MG63 (cell line): ENCODE results near the gene PPIL1. TPM values are rescaled to one million over a fixed set of nuclear protein-coding genes. Genes with fewer than 3 reads are reported as not detected.
"Not testable (repeated sequence)": the region's sequence is repeated elsewhere in the genome, so short reads cannot be mapped to it uniquely, and the experiment has no call there.

Experiments
- DNase-seq: peaks from one replicate; pipeline ENCODE4 v3.0.0-alpha.2; 2020
- H3K27me3 ChIP-seq: fragments of 250-450 bp; sonication (Bioruptor Pico); 2 replicates; pipeline ENCODE4 v1.5.1; 2020; ENCODE audit warnings: mild to moderate bottlenecking, moderate library complexity
- H3K36me3 ChIP-seq: fragments of 250-450 bp; sonication (Bioruptor Pico); 2 replicates; pipeline ENCODE4 v1.5.1; 2020; ENCODE audit warnings: mild to moderate bottlenecking, moderate library complexity
- H3K4me3 ChIP-seq: fragments of 250-450 bp; sonication (Bioruptor Pico); 2 replicates; pipeline ENCODE4 v1.5.1; 2020; ENCODE audit warnings: mild to moderate bottlenecking, moderate library complexity
- H3K9me3 ChIP-seq: fragments of 250-450 bp; sonication (Bioruptor Pico); 2 replicates; pipeline ENCODE4 v1.5.1; 2020; ENCODE audit warnings: mild to moderate bottlenecking, moderate library complexity
- total RNA-seq: library from RNA; depleted of rRNA; stranded (reverse); fragments of >200 nt; shearing (Covaris generic); gene quantifications from 2 replicates; pipeline ENCODE4 v1.2.3, GENCODE V29; 2014; ENCODE audit warnings: low replicate concordance; rRNA removed

Gene PPIL1
- total RNA-seq, 1 experiment from 2014 or later = 52.9 TPM

DNA sequence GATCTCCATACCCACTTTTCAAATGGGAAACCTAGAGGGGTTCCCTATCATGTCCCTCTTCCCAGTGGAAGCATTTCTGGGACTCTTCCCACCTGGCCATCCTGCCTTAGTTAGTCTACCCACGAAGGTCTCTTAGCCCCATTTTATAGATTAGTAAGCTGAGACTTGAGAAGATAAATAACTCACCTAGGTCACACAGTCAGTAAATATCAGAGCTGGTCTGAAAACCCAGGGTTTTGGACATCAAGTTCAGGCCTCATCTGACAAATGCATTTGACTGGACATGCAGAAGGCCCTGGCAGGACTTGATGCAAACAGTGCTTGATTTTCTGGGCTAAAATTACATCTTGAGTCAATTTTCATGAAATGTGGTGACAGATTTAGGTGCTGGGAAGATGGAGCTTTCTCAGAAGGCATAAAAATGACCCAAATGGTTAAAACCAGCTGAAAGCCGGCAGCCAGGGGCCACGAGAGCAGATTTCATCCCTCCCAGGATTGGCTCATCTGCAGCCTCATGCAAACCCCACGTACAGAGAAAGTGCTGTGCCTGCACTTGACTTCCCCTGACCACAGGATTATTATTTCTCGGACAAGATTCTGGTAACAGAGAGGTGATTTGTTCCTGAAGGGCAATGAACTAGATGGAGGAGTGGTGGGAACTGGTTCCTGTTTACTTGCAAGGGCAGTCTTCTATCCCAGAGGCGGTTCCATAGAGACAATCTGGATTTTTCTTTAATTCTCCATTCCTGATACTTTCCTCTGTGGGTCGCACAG lies 58.5 kb downstream of the PPIL1 start:
- Histone ChIP-seq H3K4me3 (no peak overlapping the region), H3K36me3 (no peaks in the 10 kb centered on the region), H3K27me3 (no peaks in the 10 kb centered on the region), H3K9me3 (no peaks in the 10 kb centered on the region)
- no peak for DNase-seq

DNA sequence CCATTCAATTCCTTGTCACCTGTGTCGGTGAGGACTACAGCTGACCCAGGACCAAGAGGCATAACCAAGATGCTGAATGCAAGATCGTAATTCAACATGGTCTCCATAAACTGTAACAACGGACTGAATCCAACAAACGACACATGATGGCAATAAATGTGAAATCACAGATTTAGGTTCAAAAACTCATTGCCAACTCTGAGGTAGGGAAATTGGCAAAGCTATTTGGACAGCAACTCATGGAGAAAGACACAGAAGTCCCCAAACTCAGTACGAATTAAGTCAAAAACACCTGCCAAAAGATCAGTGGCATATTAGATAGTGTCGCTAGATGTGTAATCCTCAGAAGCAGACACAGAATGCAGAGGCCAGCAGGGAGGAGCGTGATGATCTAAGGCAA lies 60.4 kb downstream of the PPIL1 start:
- Histone ChIP-seq H3K9me3 (no peaks in the 10 kb centered on the region), H3K4me3 (no peak overlapping the region), H3K27me3 (no peaks in the 10 kb centered on the region), H3K36me3 (no peaks in the 10 kb centered on the region)
- DNase-seq = no peak

DNA sequence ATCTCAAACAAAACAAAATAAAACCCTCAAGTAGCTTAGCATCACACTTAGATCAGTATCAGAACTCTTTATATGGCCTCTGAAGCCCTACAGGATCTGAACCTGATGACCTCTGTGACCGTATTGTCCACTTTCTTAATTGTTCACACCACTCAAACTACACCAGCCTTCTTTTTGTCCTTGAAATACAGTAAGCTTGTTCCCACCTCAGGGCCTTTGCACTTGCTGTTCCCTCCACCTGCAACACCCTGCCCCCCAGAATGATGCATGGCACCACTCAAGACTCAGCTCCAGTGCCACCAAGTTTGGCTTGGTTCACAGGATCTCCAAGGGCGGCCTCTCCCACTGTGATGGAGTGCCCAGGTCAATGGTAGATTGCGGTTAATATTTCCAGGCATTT lies 61.1 kb downstream of the PPIL1 start:
- DNase-seq = no peak
- H3K27me3 ChIP-seq = no peaks in the 10 kb centered on the region
- no peak overlapping the region for H3K4me3 ChIP-seq
- H3K9me3 ChIP-seq = no peaks in the 10 kb centered on the region
- H3K36me3 ChIP-seq = no peaks in the 10 kb centered on the region

DNA sequence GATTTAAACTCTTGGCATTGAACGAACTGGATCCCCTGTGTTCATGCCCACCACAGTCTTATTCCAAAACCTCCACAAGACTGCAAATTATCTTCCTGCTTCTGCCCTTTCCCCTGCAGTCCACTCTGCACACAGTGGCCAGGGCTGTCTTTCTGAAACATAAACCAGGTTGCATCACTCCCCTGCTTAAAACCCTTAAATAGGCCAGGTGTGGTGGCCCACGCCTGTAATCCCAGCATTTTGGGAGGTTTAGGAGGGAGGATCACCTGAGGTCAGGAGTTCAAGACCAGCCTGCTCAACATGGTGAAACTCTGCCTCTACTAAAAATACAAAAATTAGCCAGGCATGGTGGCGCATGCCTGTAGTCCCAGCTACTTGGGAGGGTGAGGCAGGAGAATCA lies 61.6 kb downstream of the PPIL1 start:
- H3K4me3 ChIP-seq, H3K9me3 ChIP-seq, H3K27me3 ChIP-seq, H3K36me3 ChIP-seq, DNase-seq: not testable (repeated sequence)

DNA sequence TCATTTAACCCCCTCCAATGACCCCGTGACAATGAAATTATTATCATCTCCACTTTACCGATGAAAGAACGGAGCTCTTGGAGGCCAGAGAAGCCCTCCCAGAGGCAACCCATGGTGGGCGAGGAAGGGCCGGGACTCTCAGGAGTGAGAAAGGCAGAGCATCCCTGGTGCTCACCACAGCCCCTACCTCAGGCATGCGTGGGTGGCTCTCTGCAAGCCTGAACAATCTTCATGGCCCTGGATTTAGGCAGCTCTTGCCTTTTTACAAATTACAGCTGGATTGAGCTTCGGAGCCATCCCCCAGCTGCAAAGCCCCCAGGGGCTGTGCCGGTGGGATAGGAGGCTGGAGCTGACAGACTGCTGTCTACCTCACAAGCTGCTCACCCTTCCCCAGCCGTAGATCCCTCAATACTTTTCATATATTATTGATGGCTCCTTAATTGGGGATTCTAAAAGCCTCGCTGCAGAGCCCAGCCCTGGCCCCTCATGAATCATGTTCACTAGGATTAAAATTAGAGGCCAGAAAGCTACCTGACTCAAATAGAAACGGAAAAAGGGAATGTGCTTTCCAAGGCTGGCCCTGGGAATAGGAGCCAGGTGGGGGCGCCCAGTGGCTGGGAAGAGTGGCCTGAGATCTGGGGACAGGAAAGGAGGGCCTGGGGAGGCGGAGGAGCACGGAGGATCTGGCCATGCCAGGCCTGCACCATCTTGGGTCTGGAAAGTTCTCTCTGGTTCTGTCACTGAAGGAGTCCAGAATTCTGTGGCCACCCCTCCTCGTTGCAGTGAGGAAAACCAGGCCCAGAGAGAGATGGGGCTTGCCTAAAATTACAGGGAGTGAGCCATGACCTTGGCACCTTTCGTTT lies 64.4 kb downstream of the PPIL1 start:
- no peaks in the 10 kb centered on the region for H3K36me3 ChIP-seq
- no peaks in the 10 kb centered on the region for H3K9me3 ChIP-seq
- H3K27me3 ChIP-seq = no peaks in the 10 kb centered on the region; the same call in 1 of the 2 replicates
- DNase-seq = no peak
- H3K4me3 ChIP-seq = no peak overlapping the region

DNA sequence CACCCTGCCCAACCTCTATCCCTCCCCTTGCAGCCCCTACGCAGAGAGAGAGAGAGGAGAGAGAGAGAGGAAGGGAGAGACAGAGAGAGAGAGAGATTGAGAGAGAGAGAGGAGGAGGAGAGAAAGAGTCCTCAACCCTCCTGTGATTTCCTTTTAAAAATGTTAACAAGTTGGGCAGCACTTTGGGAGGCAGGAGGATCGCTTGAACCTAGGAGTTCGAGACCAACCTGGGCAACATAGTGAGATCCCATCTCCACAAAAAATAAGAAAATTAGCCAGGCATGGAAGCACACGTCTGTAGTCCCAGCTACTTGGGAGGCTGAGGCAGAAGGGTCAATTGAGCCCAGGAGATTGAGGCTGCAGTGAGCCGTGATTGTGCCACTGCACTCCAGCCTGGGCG lies 65.4 kb downstream of the PPIL1 start:
- Histone ChIP-seq H3K36me3 (no peaks in the 10 kb centered on the region), H3K9me3 (no peaks in the 10 kb centered on the region), H3K27me3 (no peaks in the 10 kb centered on the region; the same call in 1 of the 2 replicates), H3K4me3 (no peak overlapping the region)
- no peak for DNase-seq

DNA sequence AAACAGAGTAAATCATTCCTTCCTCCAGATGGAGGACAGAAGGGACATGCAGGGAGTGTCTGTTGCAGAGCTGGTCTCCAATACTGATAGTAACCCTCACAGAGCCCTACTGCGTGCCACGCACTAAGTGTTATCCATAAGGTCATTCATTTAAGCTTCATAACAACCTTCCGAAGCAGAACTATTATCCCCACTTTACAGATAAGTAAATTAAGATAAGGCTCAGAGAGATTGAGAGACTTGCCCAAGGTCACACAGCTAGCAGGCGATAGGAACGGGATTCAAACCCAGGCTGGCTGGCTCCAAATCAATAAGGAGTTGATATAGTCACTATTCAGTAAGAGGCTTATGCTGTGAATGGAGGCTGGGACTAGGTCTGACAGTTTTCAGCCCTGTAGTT lies 66.0 kb downstream of the PPIL1 start:
- no peaks in the 10 kb centered on the region for H3K9me3 ChIP-seq
- no peak overlapping the region for H3K4me3 ChIP-seq
- no peak for DNase-seq
- no peaks in the 10 kb centered on the region for H3K36me3 ChIP-seq
- no peaks in the 10 kb centered on the region; the same call in 1 of the 2 replicates for H3K27me3 ChIP-seq

DNA sequence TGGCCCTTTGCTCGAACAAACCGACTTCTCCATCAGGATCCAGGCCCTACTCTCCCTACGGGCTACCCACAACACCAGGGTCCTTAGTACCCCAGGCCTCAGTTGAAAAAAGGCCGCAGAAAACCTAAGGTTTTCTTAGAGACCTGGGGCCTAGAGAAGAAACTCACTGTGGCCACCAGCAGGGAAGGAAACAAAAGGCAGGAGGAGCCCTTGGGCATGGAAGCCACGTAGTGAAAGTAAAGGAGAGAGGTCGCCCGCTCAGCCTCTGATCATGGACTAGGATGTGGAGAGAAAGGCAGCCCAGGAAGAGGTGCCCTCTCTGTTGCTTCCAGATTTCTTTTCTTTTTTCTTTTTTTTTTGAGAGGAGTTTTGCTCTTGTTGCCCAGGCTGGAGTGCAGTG lies 66.9 kb downstream of the PPIL1 start:
- no peaks in the 10 kb centered on the region for H3K9me3 ChIP-seq
- H3K4me3 ChIP-seq = no peak overlapping the region
- no peaks in the 10 kb centered on the region; the same call in 1 of the 2 replicates for H3K27me3 ChIP-seq
- no peaks in the 10 kb centered on the region for H3K36me3 ChIP-seq
- no peak for DNase-seq

DNA sequence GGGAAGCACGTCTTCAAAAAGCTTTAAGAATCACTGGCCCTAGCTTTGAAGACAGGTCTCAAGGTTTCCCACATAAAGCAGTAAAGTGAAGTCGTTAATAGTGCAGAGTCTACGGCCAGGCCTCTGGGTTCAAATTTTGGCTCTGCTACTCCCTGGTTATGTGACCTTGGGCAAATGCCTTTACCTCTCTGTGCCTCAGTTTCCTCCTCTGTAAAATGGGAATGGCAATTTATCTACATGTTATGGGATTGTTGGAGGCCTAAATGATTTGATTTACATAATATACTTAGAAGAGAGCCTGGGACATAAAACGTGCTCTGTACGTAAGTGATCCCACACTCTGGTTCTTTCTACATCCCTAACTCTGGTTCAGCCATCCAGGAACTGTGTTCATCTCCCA lies 67.5 kb downstream of the PPIL1 start:
- H3K36me3 ChIP-seq = no peaks in the 10 kb centered on the region
- no peak for DNase-seq
- H3K4me3 ChIP-seq = no peak overlapping the region
- H3K27me3 ChIP-seq = no peaks in the 10 kb centered on the region; the same call in 1 of the 2 replicates
- H3K9me3 ChIP-seq = no peaks in the 10 kb centered on the region

DNA sequence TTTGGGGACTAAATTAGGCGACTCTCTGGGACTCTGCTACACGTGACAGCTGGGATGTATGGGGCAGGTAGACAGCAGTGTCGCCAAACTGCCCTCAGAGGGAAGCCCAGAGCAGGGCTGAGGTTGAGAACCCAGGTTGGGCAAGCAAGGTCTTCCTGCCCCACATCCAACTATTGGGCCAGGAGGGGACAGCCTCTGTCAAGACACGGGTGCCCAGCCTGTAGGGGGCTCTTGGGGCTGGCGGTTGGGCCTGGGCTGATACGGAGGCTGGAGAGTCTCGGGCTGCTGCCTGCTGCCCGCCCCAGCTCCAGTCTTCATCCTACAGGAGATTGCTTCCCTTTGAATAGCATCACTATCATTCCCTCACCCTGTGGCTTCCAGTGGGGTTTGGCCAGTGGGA lies 68.7 kb downstream of the PPIL1 start:
- Histone ChIP-seq H3K4me3 (no peak overlapping the region), H3K27me3 (no peaks in the 10 kb centered on the region; the same call in 1 of the 2 replicates)
- no peak for DNase-seq

DNA sequence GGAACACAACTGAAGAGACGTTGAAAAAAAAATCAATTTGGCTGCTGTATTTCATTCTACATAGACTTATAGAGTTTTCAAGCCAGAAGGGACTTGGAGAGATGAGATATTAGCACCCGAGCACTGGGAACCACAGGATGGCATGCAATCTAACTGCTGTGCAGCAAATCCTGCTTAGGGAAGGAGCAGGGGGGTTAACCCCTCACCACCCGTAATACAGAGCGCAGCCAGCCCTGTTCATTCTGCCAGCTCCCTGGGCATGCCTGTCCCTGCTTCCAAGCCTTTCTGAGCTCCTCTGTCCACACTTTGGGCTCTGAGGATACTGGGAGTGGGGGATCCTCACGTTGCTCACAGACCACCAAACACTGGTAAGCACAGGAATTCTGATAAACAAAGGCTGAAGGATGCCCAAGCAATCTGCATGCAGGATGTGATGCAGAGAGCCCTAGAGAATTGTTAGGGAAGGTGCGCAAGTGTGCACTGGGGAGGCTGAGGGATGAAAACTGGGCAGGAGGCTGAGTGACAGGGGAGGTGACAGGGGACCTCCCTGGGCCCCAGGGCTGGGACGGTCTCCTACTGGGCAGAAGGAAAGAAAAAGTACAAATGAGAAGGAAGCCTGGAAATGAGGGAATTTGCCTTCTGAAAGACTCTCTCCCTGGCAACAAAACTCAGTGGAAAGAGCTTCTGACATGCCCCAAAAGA lies 69.4 kb downstream of the PPIL1 start:
- Histone ChIP-seq H3K36me3 (no peaks in the 10 kb centered on the region), H3K4me3 (no peak overlapping the region), H3K27me3 (no peaks in the 10 kb centered on the region; the same call in 1 of the 2 replicates), H3K9me3 (no peaks in the 10 kb centered on the region)
- no peak for DNase-seq

More for the DNA sequence above, 68.7 kb downstream of the PPIL1 start:
- H3K9me3 ChIP-seq = no peaks in the 10 kb centered on the region
- H3K36me3 ChIP-seq = no peaks in the 10 kb centered on the region

Other genes starting within 250 kb of the PPIL1 start
- 15.8 and 25.8 TPM in 2 replicates for gene CDKN1A, start 196.1 kb downstream of the PPIL1 start, total RNA-seq
- gene RAB44, start 177.0 kb downstream of the PPIL1 start, total RNA-seq = not detected in 2 replicates
- gene CPNE5, start 35.4 kb downstream of the PPIL1 start, total RNA-seq = 0.59 TPM in 1 of 2 replicates, not detected in the other
- gene C6orf89, start 11.1 kb upstream of the PPIL1 start, total RNA-seq = 19.6 and 32.0 TPM in 2 replicates
- not detected in 2 replicates for gene PI16, start 79.9 kb upstream of the PPIL1 start, total RNA-seq
- gene MTCH1, start 111.4 kb upstream of the PPIL1 start, total RNA-seq = 195 and 270 TPM in 2 replicates
- gene FGD2, start 130.9 kb upstream of the PPIL1 start, total RNA-seq = 0.33 TPM in 1 of 2 replicates, not detected in the other